NOMO-1 (cell line): ENCODE measurements around the gene KRAS.
"Not testable (repeated sequence)": the region's sequence is repeated elsewhere in the genome, so short reads cannot be mapped to it uniquely, and the experiment has no call there.

Source experiments
- DNase-seq, 2 experiments: peaks; one replicate each; lab custom pipeline; 2025; ENCODE audit not compliant: unreplicated experiment in 2 of 2; lab: John Stamatoyannopoulos, UW

KRAS gene

GRCh38 chr12:25250744-25251730 lies at the start of gene KRAS:
TSS of gene KRAS (minus strand) at chr12:25250929.
- peak; percentile 96 to 98 for DNase-seq

- DNase-seq = no peak
These were observed 45.7 kb upstream of the KRAS start for GRCh38 chr12:25296381-25296780.

GRCh38 chr12:25295361-25295760 lies 44.6 kb upstream of the KRAS start:
- DNase-seq = no peak

- DNase-seq = no peak
These were observed 42.9 kb upstream of the KRAS start for GRCh38 chr12:25293653-25294052.

- not testable (repeated sequence) for DNase-seq
These were observed 42.1 kb upstream of the KRAS start for GRCh38 chr12:25292810-25293221.

GRCh38 chr12:25287610-25288009 lies 36.9 kb upstream of the KRAS start:
- DNase-seq = no peak

- no peak for DNase-seq
These were observed 36.1 kb upstream of the KRAS start for GRCh38 chr12:25286837-25287236.

GRCh38 chr12:25284024-25284423 lies 33.3 kb upstream of the KRAS start:
- DNase-seq = no peak

GRCh38 chr12:25283006-25283405 lies 32.3 kb upstream of the KRAS start:
- DNase-seq = no peak

- DNase-seq = no peak
These were observed 29.4 kb upstream of the KRAS start for GRCh38 chr12:25280082-25280481.

- no peak for DNase-seq
These were observed 27.5 kb upstream of the KRAS start for GRCh38 chr12:25278269-25278668.

GRCh38 chr12:25276199-25276937 lies 25.6 kb upstream of the KRAS start:
- DNase-seq = no peak

- DNase-seq = no peak
These were observed 20.9 kb upstream of the KRAS start for GRCh38 chr12:25271486-25272098.

GRCh38 chr12:25269701-25270100 lies 19.0 kb upstream of the KRAS start:
- peak; percentile 50 to 71 for DNase-seq

- no peak for DNase-seq
These were observed 15.8 kb upstream of the KRAS start for GRCh38 chr12:25266497-25266896.

GRCh38 chr12:25264862-25265261 lies 14.1 kb upstream of the KRAS start:
- DNase-seq = no peak

GRCh38 chr12:25264114-25264513 lies 13.4 kb upstream of the KRAS start:
- no peak for DNase-seq

- no peak for DNase-seq
These were observed 12.9 kb upstream of the KRAS start for GRCh38 chr12:25263594-25263993.

- DNase-seq = no peak
These were observed 11.8 kb upstream of the KRAS start for GRCh38 chr12:25262389-25263074.

- no peak for DNase-seq
These were observed 7.0 kb upstream of the KRAS start for GRCh38 chr12:25257590-25258324.
